Measurements from ENCODE around the gene KRTAP5-5.
"Not testable (repeated sequence)": the region's sequence is repeated elsewhere in the genome, so short reads cannot be mapped to it uniquely, and the experiment has no call there.

Gene KRTAP5-5, protein sequence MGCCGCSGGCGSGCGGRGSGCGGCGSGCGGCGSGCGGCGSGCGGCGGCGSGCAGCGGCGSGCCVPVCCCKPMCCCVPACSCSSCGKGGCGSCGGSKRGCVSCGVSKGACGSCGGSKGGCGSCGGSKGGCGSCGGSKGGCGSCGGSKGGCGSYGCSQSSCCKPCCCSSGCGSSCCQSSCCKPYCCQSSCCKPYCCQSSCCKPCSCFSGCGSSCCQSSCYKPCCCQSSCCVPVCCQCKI

GRCh38 chr11:1629326-1630185 lies at the start of gene KRTAP5-5:
Gene KRTAP5-5 (plus strand): TSS chr11:1629775. CDS start chr11:1629841, 66 bp downstream.
- DNase-seq (ENCODE audit: low read depth in 2 of 2): no peak

DNA sequence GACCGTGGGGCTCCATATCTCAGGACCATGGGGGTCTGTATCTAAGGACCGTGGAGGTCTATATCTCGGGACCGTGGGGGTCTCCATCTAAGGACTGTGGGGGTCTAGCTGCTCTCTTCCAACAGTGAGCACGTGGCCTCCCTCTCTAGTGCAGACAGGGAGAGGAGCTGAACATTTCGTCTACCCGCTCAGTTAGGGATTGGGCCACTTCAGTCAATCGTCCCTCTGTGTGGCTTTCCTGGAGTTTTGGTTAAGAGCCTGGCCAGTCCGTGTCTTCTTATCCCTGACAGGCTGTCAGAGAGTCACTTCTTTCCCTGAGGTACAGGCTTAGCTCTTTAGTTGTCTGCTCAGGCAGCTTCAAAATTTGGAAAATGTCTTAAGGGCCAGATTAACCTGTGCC lies 47.6 kb upstream of the KRTAP5-5 start:
- no peak for DNase-seq (ENCODE audit: low read depth in 2 of 2)

- not testable (repeated sequence) for DNase-seq (ENCODE audit: low read depth in 2 of 2)
Measured at GRCh38 chr11:1582909-1583308, 46.7 kb upstream of the KRTAP5-5 start.

DNA sequence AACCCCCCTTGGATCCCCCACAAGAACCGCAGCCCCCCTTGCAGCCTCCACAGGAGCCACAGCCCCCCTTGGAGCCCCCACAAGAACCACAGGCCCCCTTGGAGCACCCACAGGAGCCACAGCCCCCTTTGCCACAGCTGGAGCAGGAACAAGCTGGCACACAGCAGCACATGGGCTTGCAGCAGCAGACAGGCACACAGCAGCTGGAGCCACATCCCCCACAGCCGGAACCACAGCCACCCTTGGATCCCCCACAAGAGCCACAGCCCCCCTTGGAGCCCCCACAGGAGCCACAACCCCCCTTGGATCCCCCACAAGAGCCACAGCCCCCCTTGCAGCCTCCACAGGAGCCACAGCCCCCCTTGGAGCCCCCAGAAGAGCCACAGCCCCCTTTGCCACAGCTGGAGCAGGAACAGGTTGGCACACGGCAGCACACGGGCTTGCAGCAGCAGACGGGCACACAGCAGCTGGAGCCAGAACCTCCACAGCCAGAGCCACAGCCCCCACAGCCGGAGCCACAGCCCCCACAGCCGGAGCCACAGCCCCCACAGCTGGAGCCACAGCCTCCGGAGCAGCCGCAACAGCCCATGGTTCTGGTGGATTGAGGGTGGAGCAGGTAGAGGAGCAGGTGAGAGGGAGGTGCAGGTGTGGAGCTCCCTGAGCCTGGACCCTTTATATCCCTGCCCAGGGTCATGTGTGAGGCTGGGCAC lies 44.8 kb upstream of the KRTAP5-5 start, which contains the start of gene KRTAP5-1:
TSS of gene KRTAP5-1 (minus strand) at position 623 of the 710 bp plus-strand sequence. CDS start at position 589, 34 bp downstream.
- DNase-seq (ENCODE audit: low read depth in 2 of 2): not testable (repeated sequence)

GRCh38 chr11:1586699-1587098 lies 42.9 kb upstream of the KRTAP5-5 start:
- DNase-seq (ENCODE audit: low read depth in 2 of 2): no peak

DNA sequence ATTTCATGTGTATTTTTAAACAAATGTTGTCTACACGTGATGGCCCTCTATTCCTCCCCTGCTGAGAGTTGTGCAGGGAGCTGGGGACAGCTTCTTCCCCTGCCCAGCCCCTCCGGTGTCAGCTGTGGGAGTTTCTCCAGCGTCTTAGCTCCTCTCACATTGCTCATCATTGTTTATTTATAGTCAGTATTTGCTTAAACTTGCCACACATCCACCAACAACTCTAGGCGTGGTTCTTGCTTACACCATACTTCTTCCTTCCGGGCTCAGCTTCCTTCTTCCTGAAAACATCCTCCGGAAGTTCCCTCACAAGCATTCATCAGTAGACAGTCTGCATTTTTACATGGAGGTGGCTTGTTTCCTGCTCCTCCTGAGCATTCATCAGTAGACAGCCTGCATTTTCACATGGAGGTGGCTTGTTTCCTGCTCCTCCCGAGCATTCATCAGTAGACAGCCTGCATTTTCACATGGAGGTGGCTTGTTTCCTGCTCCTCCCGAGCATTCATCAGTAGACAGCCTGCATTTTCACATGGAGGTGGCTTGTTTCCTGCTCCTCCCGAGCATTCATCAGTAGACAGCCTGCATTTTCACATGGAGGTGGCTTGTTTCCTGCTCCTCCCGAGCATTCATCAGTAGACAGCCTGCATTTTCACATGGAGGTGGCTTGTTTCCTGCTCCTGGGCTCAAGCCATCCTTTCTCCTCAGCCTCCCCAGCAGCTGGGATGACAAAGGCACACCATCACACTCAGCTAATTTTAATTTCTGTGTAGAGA lies 40.2 kb upstream of the KRTAP5-5 start:
- DNase-seq (ENCODE audit: low read depth in 2 of 2): not testable (repeated sequence)

DNA sequence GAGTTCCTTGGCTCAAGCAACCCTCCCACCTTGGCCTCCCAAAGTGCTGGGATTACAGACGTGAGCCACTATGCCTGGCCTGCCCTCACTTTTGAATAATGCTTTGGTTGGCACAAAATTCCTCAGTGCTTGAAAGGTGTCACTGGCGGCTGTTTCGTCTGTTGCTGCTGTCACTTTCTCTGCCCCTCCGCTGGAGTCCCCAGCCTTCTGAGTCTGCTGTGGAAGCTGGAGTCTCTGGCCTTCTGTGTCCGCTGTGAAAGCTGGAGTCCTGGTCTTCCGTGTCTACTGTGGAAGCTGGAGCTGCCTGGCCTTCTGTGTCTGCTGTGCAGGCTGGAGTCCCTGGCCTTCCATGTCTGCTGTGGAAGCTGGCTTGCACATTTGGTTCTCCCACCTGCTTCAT lies 39.6 kb upstream of the KRTAP5-5 start:
- no peak for DNase-seq (ENCODE audit: low read depth in 2 of 2)

DNA sequence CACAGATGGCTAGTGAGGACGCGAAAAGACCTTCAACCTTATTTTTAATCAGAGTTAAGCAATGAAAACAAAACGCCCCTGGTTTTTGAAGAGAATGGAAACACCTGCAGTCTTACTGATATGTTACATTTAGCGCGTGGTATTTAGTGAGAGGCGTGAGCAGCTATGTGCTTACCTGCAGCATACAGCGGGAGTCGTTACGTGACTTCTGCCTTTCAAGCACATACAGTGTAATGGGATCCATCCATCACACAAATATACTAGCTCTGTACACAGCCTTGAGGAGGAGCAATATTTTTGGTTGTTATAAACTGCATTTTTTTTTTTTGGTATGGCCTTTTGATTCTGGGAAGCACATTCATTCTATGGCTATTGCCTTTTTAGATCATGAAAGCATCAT lies 36.9 kb upstream of the KRTAP5-5 start:
- no peak for DNase-seq (ENCODE audit: low read depth in 2 of 2)

DNA sequence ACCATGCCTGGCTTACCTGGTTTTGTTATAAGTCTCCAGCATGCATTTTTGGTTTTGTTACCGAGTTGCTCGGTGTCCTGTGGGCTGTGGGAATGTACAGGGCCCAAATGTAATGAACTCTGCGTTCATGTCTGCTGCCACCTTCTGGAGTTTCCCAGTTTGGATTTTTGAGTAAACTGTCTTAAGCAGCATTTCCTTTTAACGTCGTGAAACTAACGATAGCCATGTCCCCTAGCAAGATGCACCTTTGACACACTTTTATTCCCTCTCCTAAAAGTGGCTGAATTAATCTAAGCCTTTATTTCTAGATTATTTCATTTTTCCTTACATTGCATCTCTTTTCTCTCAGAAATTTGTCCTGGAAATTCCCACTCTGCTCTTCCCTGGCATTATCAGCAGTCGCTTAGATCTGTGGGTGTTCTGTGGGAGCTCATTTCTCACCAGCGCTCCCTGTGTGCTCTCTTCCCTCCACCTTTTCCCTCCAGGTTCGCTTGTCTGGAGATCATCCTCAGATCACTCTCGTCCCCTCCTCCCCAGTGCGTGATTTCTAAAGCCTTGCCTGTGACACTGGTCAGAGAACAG lies 33.5 kb upstream of the KRTAP5-5 start:
- DNase-seq (ENCODE audit: low read depth in 2 of 2): not testable (repeated sequence)

DNA sequence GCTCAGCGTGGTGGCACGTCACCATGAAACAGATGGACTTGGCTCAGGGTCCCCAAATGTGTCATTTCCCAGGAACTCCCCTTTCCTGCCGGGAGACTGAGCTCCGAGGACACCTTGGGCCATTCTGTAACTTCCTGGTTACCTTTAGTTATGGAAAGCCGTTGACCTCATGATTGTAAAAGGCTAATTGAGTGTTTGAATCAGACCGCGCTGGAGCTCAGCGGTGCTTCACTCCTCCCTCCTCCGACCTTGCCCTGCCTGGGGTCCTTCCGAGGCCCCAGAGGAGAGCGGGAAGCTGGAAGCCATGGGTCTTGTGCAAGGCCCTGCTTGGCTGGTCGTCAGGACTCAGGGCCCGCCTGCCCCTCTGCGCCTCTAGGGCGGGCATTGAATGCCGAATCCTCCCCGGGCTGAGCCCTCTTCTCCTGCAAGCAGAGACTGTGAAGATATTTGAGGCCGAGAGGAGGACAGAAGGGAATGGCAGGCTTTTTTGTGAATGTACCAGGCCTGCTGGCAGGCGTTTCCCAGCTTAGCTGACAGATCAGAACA lies 32.9 kb upstream of the KRTAP5-5 start:
- DNase-seq (ENCODE audit: low read depth in 2 of 2): not testable (repeated sequence)

GRCh38 chr11:1597331-1597993 lies 32.1 kb upstream of the KRTAP5-5 start:
- DNase-seq (ENCODE audit: low read depth in 2 of 2): no peak

DNA sequence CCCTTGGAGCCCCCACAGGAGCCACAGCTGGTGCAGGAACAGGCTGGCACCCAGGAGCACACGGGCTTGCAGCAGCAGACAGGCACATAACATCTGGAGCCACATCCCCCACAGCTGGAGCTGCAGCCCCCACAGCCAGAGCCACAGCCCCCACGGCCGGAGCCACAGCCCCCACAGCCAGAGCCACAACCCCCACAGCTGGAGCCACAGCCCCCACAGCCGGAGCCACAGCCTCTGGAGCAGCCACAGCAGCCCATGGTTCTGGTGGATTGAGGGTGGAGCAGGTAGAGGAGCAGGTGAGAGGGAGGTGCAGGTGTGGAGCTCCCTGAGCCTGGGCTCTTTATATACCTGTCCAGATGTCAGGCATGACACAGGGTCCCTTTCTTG lies 31.6 kb upstream of the KRTAP5-5 start, which contains the start of gene KRTAP5-2:
TSS of gene KRTAP5-2 (minus strand) at position 301 of the 387 bp plus-strand sequence. CDS start at position 257, 44 bp downstream.
- no peak for DNase-seq (ENCODE audit: low read depth in 2 of 2)

- not testable (repeated sequence) for DNase-seq (ENCODE audit: low read depth in 2 of 2)
Measured at GRCh38 chr11:1598406-1598805, 31.2 kb upstream of the KRTAP5-5 start.

- no peak for DNase-seq (ENCODE audit: low read depth in 2 of 2)
Measured at GRCh38 chr11:1598816-1599215, 30.8 kb upstream of the KRTAP5-5 start.

GRCh38 chr11:1600626-1601025 lies 28.9 kb upstream of the KRTAP5-5 start:
- no peak for DNase-seq (ENCODE audit: low read depth in 2 of 2)

DNA sequence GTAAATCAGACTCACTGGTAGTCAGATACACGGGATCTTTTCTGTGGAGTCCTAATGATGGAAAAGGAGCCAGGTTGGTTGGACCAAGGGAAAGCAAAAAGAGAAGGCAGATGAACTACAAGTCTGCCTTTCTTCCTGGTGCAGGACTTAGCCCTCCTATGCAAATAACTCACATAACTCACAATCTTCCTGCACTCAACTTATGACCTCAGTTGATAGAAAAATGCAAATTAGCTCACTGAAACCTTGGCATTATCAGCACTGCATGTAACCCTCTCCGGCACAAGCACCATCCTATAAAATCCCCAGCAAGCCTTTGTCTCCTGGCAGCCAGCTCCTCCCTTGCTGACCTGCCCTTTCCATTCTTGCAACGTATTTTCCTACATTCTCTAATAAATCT lies 27.9 kb upstream of the KRTAP5-5 start:
- DNase-seq (ENCODE audit: low read depth in 2 of 2): not testable (repeated sequence)

GRCh38 chr11:1603629-1604028 lies 25.9 kb upstream of the KRTAP5-5 start:
- DNase-seq (ENCODE audit: low read depth in 2 of 2): no peak

- no peak for DNase-seq (ENCODE audit: low read depth in 2 of 2)
Measured at GRCh38 chr11:1604181-1604580, 25.4 kb upstream of the KRTAP5-5 start.

- DNase-seq (ENCODE audit: low read depth in 2 of 2): no peak
Measured at GRCh38 chr11:1604711-1605110, 24.9 kb upstream of the KRTAP5-5 start.

DNA sequence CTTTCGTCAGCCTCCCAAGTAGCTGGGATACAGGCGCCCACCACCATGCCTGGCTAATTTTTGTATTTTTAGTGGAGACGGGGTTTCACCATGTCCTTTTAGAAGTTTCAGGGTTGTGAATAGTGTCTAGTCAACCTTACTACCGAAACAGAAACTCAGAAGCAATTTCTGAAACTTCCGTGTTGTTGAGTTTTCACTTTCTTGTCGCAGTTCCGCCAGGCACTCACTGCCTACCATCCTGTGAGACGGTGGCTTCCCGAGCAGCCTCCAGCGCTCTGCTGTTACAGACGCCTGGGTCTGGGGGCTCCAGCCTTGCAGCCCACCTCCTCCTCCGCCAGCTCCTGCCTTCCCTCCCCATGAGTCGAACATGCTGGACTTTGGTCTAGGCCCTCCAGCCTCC lies 23.7 kb upstream of the KRTAP5-5 start:
- DNase-seq (ENCODE audit: low read depth in 2 of 2): not testable (repeated sequence)

All from stimulated activated CD4-positive, alpha-beta T cell treated with anti-CD3 and anti-CD28 coated beads, Interleukin-15, amount 100 ng/mL, for 48 hours (primary cell).